D721Med (cell line): ENCODE measurements around the gene FYCO1.

Experiments used
- DNase-seq: peaks from one replicate; pipeline ENCODE4 v3.0.0; 2011; ENCODE audit warnings: low spot score; ENCODE audit not compliant: insufficient read length
- FAIRE-seq: peaks from 2 replicates; lab custom pipeline; 2011; peaks lifted over from hg19 to GRCh38; lab: Jason Lieb, UNC
- TF ChIP-seq, protein P1 (sequence below): IDR thresholded peaks from 2 replicates; pipeline ENCODE4 v1.5.1; 2012; ENCODE audit warnings: mild to moderate bottlenecking, control low read depth; ENCODE audit not compliant: insufficient read depth; ENCODE audit errors: missing control alignments

Gene FYCO1

DNA sequence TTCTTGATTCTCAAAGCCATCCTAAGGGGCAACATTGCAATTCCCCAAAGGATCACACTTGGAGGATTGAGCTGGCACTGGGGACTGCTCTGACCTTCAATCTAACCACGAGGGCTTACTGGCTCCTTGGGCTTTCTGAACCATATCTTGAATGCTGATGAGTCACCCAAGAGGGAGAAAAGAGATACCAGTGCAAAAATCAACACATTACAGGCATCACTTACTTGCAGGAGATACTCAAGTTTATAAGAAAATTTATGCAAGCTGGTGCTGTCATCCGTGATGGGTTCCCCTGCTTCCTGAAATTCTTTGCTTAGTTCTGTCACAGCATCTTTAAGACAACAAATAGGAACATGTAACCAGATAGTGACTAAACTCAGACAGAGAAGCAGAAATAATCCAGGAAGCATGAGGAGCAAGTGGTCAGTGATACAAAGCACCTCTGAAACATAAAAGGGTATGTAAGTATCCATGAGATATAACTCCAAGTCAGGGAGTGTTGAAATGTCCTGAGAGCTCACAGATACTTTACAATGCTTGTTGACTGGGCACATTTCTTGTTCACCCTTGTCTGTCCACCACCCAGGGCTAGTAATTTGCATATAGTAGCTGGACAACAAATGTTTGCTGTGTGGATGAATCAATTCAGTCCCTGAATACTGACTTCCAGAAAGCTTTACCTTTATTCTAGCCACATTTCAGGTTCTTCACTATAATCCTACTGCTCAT lies 14.1 kb downstream of the FYCO1 start:
- FAIRE-seq: no peak
- no peak for DNase-seq
- TF ChIP-seq, protein P1, sequence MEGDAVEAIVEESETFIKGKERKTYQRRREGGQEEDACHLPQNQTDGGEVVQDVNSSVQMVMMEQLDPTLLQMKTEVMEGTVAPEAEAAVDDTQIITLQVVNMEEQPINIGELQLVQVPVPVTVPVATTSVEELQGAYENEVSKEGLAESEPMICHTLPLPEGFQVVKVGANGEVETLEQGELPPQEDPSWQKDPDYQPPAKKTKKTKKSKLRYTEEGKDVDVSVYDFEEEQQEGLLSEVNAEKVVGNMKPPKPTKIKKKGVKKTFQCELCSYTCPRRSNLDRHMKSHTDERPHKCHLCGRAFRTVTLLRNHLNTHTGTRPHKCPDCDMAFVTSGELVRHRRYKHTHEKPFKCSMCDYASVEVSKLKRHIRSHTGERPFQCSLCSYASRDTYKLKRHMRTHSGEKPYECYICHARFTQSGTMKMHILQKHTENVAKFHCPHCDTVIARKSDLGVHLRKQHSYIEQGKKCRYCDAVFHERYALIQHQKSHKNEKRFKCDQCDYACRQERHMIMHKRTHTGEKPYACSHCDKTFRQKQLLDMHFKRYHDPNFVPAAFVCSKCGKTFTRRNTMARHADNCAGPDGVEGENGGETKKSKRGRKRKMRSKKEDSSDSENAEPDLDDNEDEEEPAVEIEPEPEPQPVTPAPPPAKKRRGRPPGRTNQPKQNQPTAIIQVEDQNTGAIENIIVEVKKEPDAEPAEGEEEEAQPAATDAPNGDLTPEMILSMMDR: no peak

- DNase-seq: no peak
- FAIRE-seq: no peak
- TF ChIP-seq, protein P1: no peak
Measured at GRCh38 chr3:45980819-45981218, 14.8 kb downstream of the FYCO1 start.

DNA sequence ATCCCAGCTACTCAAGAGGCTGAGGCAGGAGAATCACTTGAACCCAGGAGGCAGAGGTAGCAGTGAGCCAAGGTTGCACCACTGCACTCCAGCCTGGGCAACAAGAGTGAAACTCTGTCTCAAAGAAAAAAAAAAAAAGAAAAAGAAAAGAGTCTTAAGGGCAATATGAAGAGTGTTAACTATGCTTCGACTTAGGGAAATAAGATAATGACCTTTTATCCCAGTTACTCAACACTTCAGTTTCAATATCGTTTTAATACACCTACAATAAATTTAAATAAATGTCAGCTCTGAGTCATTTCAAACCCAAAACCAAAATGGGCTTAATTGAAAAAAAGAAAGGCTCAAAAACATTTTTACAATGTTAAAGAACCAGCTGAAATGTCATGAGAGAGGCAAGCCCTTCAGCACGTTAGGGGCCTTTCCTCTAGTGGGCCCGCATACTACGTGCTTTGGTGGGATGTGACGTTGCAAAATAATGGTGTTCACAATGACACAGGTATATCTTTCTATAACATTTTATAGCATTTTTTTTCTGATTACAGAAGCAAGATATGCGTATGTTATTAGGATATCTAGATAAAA lies 15.3 kb downstream of the FYCO1 start:
- DNase-seq (no peak), FAIRE-seq (no peak)
- TF ChIP-seq, protein P1: no peak

GRCh38 chr3:45979378-45979777 lies 16.2 kb downstream of the FYCO1 start:
- FAIRE-seq: no peak

GRCh38 chr3:45978006-45978761 lies 17.4 kb downstream of the FYCO1 start:
- TF ChIP-seq, protein P1: no peak
- FAIRE-seq: no peak
- DNase-seq: no peak

More at GRCh38 chr3:45979378-45979777, 16.2 kb downstream of the FYCO1 start:
- TF ChIP-seq, protein P1: no peak
- no peak for DNase-seq

DNA sequence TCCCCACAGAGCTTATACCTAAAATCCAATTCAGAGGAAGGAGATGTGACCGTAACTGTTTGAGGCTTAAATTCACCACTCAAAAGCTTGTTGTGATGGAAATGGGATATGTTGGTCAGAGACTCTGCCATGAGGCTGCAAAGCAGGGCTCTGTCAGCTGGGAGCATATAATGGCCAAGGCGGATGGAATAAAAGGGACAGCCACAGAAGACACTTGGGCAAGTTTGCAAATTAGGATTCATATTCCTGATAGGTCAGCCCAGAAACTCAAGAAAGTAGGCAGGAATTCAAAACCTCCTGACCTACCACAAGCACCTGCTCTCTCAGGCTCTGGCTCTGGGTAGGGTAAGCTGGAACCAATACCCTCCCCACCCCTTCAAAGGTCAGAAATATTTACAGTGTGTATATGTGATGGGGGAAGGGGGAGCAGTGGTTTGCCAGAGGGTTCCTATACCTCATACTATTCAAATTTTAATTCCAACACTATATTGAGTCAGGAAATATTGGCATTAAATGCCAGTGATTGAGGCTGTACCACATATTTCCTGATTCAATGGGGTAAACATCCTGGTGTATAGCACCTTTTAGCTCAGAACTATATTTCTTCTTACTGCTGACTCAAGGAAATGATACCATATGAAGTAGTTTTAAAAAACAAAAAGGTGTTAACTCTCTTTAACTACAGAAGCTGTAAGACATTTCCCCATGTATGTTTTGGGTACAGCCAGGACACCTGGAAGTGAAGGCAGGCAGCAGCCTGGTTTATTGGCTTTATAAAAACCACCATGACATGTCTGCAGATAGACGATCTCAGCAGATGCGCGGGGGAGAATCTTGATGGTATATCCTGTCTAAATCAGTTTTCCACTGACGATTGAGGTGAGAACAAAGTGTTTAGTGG lies 19.2 kb downstream of the FYCO1 start:
- TF ChIP-seq, protein P1: no peak
- FAIRE-seq (no peak), DNase-seq (no peak)
